GM23338 (cell line): ENCODE data around the gene SLC25A17.

Experiments used
- CREB1 ChIP-seq: fragments of 250-450 bp; sonication (Bioruptor Pico); IDR thresholded peaks from 2 replicates; pipeline ENCODE4 v1.5.0; 2020; ENCODE audit warnings: low read depth, mild to moderate bottlenecking, moderate library complexity
- EZH2 ChIP-seq: fragments of 200-600 bp; sonication (generic); IDR thresholded peaks from one replicate; pipeline ENCODE4 v1.8.0; 2017; ENCODE audit warnings: antibody characterized with exemption, mild to moderate bottlenecking, low read depth; ENCODE audit not compliant: unreplicated experiment
- EZH2phosphoT487 ChIP-seq: fragments of 200-600 bp; sonication (generic); IDR thresholded peaks from one replicate; pipeline ENCODE4 v1.8.1; 2018; ENCODE audit warnings: antibody characterized with exemption; ENCODE audit not compliant: unreplicated experiment
- JUNB ChIP-seq: IDR thresholded peaks from one replicate; pipeline ENCODE4 v1.6.1; 2016; ENCODE audit warnings: antibody characterized with exemption; ENCODE audit not compliant: unreplicated experiment
- NANOG ChIP-seq: IDR thresholded peaks from 2 replicates; pipeline ENCODE4 v1.6.1; 2016; ENCODE audit warnings: antibody characterized with exemption, borderline replicate concordance
- POLR2AphosphoS5 ChIP-seq: IDR thresholded peaks from 2 replicates; pipeline ENCODE4 v1.6.1; 2016; ENCODE audit warnings: antibody characterized with exemption, low read depth
- STAT1 ChIP-seq: IDR thresholded peaks from one replicate; pipeline ENCODE4 v1.6.1; 2016; ENCODE audit warnings: antibody characterized with exemption; ENCODE audit not compliant: unreplicated experiment
- ZNF114 ChIP-seq: fragments of 250-450 bp; sonication (Bioruptor Pico); IDR thresholded peaks from 2 replicates; pipeline ENCODE4 v1.5.0; 2020; ENCODE audit warnings: mild to moderate bottlenecking, moderate library complexity
- ZNF331 ChIP-seq: fragments of 250-450 bp; sonication (Bioruptor Pico); IDR thresholded peaks from 2 replicates; pipeline ENCODE4 v1.5.0; 2020; ENCODE audit warnings: low read depth, mild to moderate bottlenecking, moderate library complexity
- TF ChIP-seq, protein P1 (sequence below), 2 experiments: fragments of 200-600 bp in 1 of 2; sonication (generic) in 1 of 2; conservative IDR thresholded peaks; 2 replicates each; pipeline versions ENCODE4 v1.5.1 to v1.6.1; 2016 to 2017; ENCODE audit warnings: antibody characterized with exemption in 2 of 2, low read depth in 2 of 2, mild to moderate bottlenecking in 2 of 2, moderate library complexity in 1 of 2
- TF ChIP-seq, protein P2 (sequence below): IDR thresholded peaks from one replicate; pipeline ENCODE4 v1.6.1; 2018; ENCODE audit warnings: antibody characterized with exemption; ENCODE audit not compliant: unreplicated experiment
- TF ChIP-seq, protein P3 (sequence below): IDR thresholded peaks from 2 replicates; pipeline ENCODE4 v1.6.1; 2016; ENCODE audit warnings: antibody characterized with exemption

DNA sequence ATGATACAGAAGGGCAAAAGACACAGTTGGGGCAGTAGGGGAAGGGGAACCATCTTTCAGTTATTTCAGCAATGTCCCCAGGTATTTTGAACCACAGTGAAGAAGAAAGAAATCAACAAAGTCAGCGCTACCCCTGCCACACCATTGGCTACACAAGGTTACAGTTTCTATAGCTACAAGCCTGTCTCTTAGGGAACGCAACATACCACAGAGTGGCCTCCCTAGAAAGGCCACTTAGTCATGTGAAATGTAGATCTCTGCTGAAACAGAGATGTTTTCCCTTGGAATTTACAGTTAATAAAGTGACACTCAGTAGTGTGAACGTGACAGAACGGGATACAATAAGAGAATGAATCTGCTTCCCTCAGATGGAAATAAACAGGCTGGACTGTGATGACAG, 85.2 kb downstream of the SLC25A17 start:
- TF ChIP-seq, protein P1, sequence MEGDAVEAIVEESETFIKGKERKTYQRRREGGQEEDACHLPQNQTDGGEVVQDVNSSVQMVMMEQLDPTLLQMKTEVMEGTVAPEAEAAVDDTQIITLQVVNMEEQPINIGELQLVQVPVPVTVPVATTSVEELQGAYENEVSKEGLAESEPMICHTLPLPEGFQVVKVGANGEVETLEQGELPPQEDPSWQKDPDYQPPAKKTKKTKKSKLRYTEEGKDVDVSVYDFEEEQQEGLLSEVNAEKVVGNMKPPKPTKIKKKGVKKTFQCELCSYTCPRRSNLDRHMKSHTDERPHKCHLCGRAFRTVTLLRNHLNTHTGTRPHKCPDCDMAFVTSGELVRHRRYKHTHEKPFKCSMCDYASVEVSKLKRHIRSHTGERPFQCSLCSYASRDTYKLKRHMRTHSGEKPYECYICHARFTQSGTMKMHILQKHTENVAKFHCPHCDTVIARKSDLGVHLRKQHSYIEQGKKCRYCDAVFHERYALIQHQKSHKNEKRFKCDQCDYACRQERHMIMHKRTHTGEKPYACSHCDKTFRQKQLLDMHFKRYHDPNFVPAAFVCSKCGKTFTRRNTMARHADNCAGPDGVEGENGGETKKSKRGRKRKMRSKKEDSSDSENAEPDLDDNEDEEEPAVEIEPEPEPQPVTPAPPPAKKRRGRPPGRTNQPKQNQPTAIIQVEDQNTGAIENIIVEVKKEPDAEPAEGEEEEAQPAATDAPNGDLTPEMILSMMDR (conservative IDR thresholded peaks at IDR 0.05; ENCODE audit: low read depth in 2 of 2): no peak
- no peak for TF ChIP-seq CREB1
- TF ChIP-seq EZH2: no peak
- no peak for TF ChIP-seq EZH2phosphoT487
- no peak for TF ChIP-seq POLR2AphosphoS5
- no peak for TF ChIP-seq JUNB
- TF ChIP-seq, protein P2, sequence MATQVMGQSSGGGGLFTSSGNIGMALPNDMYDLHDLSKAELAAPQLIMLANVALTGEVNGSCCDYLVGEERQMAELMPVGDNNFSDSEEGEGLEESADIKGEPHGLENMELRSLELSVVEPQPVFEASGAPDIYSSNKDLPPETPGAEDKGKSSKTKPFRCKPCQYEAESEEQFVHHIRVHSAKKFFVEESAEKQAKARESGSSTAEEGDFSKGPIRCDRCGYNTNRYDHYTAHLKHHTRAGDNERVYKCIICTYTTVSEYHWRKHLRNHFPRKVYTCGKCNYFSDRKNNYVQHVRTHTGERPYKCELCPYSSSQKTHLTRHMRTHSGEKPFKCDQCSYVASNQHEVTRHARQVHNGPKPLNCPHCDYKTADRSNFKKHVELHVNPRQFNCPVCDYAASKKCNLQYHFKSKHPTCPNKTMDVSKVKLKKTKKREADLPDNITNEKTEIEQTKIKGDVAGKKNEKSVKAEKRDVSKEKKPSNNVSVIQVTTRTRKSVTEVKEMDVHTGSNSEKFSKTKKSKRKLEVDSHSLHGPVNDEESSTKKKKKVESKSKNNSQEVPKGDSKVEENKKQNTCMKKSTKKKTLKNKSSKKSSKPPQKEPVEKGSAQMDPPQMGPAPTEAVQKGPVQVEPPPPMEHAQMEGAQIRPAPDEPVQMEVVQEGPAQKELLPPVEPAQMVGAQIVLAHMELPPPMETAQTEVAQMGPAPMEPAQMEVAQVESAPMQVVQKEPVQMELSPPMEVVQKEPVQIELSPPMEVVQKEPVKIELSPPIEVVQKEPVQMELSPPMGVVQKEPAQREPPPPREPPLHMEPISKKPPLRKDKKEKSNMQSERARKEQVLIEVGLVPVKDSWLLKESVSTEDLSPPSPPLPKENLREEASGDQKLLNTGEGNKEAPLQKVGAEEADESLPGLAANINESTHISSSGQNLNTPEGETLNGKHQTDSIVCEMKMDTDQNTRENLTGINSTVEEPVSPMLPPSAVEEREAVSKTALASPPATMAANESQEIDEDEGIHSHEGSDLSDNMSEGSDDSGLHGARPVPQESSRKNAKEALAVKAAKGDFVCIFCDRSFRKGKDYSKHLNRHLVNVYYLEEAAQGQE: no peak
- TF ChIP-seq, protein P3, sequence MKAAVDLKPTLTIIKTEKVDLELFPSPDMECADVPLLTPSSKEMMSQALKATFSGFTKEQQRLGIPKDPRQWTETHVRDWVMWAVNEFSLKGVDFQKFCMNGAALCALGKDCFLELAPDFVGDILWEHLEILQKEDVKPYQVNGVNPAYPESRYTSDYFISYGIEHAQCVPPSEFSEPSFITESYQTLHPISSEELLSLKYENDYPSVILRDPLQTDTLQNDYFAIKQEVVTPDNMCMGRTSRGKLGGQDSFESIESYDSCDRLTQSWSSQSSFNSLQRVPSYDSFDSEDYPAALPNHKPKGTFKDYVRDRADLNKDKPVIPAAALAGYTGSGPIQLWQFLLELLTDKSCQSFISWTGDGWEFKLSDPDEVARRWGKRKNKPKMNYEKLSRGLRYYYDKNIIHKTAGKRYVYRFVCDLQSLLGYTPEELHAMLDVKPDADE: no peak
- no peak for TF ChIP-seq STAT1
- no peak for TF ChIP-seq ZNF331 (CRISPR knock-in tag)
- no peak for TF ChIP-seq NANOG
- no peak for TF ChIP-seq ZNF114 (CRISPR knock-in tag)
